Stimulated activated CD8-positive, alpha-beta memory T cell treated with anti-CD3 and anti-CD28 coated beads, Interleukin-7, amount 100 ng/mL, for 48 hours (primary cell): ENCODE data around the gene PGP.

Source experiments
- DNase-seq, 2 donors: peaks; one replicate each; pipeline ENCODE4 v3.0.0-alpha.2; 2020; ENCODE audit warnings: low read depth in 1 of 2; ENCODE audit errors: extremely low read depth in 1 of 2

The PGP gene

DNA sequence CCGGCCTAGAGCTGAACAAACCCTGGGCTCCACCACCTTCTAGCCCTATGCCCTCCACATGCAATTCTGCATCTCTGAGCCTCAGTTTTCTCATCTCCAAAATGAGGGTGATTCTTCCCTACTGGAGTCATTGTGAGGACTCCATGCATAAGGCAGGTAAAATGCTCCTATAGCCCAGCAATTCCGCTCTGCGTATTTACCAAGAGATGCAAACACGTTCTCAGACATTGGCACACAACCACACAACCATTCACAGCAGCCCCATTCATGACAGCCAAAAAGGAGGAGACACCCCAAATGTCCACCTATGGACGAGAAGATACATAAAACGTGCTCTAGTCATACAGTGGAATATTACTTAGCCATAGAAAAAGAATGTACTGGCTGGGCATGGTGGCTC is 14.3 kb downstream of the PGP start:
- DNase-seq, result no peak

DNA sequence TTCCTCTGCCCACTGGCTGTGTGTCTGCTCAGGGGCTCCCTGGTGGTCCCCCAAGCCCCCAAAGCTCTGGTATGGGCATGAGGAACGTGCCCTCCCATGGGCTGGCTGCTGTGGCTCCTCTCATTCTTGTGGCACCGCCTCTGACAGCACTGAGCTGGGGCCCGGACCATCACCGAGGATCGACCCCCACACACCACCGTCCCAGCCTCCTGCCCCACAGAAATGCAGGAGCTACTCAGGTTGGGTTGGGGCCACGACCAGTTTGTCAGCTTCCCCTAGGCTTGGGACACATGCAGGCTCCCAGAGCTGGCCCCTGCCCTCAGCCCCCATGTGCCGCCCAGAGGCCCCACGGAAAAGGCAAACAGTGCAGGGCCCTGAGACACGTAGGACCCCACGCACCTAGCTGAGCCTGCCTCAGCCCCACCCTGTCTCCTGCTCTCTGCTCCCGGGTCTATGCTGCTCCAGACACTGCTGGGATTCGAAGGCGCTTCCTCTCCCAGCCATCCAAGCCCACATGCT is 15.0 kb downstream of the PGP start:
- DNase-seq, result no peak

DNA sequence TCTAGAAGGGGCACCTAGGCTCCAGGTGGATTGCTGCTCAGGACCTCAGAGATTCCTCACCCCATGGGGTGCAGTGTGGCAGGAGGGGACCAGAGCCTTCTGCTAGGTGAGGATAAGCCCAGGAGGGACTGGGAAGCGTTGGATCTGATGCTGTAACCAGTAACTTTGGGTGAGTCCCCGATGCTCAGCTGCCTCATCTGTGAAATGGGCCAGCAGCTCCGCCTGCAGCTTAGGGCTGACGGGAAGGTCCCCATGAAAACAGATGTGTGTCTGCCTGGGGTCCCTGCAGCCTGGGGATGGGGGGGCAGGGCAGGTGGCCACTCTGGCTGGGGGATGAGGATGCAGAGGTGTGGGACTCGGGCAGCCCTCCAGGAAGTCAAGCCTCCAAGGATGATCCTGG is 15.5 kb downstream of the PGP start:
- no peak for DNase-seq

DNA sequence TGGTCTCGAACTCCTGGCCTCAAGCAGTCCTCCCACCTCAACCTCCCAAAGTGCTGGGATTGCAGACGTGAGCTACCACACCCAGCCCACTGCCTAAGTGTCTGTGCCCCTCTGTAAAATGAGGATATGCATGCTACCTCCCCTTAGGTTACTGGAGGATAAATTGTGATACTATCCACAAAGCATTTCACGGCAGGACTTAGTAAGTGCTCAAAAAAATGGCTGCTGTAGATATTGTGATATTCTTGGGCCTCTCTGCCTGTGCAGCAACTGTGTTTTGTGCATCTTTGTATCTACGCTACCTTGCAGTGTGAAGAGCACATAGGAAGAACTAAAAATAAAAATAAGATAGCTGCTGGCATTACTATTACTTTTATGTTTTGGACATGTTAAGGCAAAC is 16.4 kb downstream of the PGP start:
- DNase-seq, result no peak

DNA sequence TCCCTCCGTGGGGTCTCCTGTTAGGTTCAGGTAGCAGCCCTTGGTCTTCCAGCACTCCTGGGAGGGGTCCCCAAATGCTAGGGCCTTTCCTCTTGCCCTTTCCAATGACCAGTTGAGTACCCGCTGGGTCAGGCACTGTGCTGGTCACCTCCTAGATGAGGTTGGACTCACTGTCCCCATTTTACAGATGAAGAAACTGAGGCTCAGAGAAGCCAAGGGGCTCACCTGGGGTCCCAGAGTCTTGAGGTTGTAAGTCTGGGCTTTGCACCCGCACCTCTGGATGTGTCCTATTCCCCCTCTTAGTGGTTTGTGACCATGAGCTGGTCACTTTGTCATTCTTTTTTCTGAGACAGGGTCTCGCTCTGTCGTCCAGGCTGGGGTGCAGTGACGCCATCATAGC is 16.9 kb downstream of the PGP start:
- DNase-seq, result no peak

DNA sequence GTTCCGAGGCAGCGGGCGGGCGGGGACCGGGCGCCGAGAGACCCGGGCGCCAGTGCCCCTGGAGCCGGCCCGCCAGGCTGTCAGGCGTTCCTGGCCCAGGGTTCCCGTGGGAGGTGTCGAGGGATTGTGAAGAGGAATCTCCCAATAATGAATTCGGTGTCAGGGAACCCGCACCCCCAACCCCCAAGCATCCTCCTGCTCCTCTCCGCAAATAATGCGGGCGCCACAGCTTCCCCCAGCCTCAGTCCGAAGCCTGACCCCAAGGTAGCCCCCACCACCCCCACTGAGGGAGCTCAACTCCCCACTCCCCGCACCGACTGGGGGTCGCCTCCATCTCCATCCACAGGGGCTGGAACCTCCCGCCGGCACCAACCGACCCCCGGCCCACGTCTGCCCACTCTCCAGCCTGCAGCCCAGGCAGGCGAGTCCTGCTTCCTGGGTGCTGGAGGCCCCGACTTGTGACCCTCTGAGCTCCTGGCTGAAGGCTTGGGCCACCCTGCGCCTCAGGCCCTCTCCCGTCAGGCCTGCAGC is 17.6 kb downstream of the PGP start:
- DNase-seq, result no peak

DNA sequence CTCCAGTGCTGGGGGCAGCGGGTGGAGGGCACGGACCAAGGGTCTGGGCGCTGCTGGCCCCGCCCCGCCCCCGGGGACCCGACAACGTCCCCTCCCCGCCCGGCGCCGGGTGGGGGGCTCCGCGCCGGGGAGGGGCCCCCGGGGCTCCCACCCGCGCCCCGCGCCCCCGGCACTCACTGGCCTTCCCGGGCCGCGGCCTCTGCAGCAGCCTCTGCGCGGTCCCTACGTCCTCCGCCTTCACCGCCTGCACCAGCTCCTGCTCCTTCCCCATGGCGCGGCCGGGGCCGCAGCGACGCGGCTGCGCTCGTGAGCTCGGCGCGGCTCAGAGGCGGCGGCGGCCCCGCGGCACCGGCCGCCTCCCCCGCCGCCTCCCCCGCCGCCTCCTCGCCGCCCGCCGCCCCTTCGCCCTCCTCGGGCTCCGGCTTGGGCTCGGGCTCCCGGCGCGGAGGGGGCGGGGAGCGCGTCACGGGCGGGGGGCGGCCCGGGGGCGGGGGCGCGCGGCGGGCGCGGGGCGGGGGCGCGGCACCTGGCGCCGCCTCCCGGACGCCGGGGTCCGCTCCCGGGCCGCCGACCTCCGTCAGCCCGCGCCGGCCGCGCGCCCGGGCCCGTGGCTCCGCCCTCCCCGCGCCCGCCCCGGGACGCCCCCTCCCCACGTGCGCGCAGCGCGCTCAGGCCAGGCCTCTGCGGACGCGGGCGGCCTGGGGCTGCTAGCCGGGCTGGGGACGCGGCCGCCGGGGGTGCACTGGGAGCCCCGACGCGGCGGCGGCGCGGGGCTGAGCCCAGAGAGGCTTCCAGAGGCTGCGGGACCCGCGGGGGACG is 18.3 kb downstream of the PGP start, which contains the start of gene CASKIN1:
CASKIN1 (minus strand) TSS at position 444 of the 819 bp plus-strand sequence; CDS start at position 271, 173 bp downstream.
- DNase-seq, result no peak

DNA sequence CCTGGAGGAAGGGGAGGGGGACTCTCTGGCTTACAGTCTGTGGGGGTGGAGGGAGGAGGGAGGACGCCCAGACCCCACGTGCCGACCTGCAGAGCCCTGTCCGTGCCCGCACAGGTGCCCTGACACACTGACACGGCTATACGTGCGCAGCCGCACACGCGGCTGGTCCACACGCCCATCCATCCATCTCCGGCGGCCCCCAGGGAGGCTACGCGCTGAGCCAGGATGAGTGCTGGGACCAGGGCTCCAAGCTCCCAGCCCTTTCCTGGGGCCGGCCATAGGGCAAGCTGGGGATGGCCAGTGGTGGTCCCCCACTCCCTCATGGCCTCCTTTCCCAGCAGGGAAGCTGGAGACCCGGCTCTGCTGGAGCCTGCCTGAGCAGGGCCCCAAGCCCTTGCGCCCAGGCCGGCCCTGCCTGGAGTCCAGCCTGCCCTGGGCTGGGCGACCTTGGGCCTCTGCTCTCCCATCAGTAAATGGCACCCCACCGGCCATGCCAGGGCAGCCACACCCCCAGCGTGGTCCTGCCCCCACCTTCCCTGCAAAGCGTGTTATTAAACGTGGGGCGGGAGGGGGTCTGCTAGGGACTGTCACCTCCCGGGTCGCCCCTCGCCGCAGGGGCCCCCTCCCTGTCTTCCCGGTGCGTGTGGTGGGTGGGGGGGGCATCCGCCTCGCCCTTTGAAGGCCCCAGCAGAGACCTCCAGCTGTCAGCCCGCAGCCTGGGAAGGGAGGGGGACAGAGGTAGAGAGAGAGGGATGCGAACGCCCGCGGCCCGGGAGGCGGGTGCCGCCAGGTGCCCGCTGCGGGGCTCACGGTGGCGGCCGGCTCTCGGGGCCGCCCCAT is 19.1 kb downstream of the PGP start:
- DNase-seq, result no peak

DNA sequence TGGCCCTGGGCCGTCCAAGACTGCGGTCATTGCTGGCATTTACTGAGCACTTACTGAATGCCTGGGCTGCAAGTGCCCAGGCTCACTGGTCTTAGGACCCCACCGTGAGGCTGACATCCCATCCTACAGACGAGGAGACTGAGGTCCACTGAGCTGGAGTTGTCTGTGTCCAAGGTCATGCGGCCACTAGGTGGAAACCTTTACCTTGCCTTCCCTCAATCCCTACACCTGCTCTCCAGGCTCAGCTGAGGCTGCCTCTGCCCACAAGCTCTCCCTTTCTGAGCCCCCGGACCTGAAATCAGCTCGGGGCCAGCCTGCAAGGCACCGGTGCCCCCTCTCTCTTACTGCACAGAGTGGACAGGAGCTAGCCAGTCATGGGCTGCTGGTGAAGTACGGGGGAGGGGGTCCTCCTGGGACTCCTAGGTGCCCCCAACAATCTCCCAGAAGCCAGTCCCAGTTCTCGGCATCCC is 19.8 kb downstream of the PGP start:
- peak in 1 of 2 donors; percentile 32 for DNase-seq

DNA sequence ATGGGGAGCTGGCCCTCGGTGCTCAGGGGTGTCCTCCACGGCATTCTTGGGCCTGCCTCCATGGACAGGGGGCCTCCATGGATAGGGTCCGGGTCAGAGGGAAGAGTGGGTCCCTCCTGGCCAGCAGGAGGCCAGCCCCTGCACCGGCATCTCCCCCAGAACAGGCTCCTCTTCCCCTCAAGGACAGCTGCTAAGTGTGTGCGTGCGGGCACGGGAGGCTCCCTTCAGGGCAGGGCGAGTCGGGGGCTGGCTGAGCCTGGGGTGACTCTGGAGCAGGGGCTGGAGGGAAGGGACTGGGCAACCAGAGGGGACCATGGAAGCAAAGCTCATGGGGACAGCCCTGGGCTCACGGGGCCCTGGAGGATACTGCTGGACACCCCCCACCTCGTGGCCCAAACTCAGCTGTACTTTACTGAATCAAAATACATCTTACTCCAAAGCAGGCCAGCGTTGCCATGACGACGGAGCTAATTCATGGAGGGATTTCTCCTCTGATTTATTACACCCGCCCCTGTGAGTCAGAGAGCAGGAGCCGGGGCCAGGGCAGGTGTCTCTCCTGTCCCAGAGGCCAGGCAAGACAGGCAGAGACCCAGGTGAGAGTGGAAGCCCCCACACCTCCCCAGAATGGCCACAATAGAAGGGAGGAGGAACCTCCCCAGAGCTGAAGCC is 20.3 kb downstream of the PGP start:
- no peak for DNase-seq

DNA sequence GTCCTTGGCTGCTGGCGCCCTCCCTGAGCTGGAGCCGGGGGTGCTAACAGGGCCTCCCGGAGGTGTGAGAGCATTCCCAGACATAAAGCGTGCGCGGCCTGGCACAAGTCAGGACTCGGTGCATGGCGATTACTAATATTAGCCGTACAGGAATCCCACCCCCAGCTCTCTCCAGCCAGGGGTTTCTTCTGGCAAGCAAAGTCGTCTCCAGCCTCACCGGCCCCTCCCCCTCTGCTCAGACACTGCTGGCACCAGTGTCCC is 23.3 kb downstream of the PGP start:
- no peak for DNase-seq

DNA sequence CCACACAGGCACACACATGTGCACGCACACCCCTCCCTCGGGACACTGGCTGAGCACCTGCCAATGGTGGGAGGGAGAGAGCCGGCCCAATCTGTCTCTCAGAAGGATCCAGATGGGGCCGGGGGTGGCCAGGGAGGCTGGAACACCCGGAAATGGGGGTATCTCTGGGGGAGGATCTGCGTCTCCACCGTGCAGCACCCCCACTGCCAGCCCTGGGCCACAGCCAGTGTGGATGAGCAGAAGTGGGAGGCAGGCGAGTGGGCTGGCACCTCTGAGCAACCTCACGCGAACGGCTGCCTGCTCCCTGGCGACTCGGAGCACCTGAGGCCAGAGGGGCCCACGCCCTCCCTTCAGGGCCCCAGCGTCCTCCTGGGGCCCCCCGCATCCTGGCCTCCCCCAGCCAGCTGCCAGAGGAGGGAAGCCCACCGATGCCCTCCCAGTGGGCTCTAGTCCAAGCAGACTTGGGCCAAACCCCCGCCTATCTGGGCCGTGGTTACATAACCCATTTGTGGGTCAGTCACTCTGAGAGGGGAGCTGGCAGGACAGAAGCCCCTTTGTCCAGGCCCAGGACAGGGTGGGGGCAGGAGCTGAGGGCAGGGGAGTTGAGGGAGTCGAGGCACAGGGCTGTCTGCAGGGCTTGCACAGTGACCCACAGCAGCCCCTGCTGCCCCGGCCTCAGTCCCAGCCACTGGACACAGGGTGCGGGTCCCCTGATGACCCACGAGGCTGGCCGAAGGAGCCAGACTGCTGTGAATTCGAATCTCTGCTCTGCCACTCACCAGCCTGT is 23.8 kb downstream of the PGP start:
- no peak for DNase-seq

DNA sequence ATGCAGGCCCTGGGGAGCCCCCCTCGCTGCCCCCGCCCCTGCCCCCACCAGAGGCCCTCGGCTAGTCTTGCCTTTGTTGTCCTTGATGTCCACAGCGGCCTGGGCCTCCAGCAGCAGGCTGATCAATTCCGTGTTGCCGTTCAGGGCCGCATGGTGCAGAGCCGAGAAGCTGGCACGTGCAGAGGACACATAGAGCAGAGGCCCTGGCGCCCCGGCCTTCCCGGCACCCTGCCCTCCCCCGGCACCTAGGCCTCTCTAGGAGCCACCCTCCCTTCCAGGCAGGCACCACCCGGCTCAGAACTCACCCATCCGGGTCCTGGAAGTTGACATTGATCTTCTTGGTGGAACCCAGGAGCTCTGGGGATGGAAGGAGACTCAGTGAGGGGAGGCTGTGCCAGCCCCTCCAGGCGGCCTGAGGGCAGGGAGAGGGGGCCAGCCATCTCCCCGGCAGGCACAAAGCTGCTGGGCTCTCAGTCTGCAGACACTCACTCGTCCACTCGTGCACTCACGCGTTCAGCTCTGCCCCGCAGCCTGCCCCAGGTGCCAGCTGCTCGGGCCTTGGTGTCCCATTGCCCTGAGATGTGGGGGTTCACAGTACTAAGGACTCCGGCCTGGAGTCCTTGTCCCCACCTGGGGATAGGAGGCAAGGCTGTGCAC is 24.5 kb downstream of the PGP start:
- no peak for DNase-seq

DNA sequence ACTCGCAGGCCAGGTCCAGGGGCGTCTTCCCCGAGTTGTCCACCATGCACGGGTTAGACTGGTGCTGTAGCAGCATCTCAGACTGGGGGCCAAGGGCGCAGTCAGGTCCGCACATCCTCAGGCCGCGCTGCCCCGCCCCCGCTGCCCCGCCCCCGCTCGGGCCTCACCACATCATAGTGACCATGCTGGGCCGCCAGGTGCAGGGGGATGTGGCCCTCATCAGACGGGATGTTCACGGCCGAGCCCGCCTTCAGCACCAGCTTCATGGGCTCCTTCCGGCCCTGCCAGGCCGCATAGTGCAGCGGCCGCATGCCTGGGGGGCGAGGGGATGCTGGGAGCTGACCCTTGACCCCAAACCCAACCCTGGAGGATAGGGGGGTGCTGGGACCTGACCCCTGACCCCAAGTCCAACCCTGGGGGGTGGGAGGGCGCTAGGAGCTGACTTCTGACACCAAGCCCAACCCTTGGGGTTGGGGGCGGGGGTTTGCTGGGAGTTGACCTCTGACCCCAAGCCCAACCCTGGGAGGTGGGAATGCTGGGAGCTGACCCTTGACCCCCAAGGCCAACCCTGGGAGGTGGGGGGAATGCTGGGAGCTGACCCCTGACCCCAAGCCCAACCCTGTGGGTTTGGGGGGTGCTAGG is 25.3 kb downstream of the PGP start:
- DNase-seq, result no peak

DNA sequence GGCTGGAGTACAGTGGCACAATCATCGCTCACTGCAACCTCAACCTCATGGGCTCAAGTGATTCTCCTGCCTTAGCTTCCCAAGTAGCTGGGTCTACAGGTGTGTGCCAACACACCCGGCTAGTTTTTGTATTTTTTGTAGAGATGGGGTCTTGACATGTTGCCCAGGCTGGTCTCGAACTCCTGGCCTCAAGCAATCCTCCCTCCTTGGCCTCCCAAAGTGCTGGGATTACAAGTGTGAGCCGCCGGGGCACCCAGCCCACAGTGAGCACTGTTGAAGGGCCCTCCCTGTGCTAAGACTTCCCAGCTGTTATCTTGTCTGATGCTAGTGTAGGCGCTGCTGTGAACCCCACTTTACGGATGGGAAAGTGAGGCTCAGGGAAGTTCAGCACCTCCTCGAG is 26.2 kb downstream of the PGP start:
- DNase-seq, result no peak

DNA sequence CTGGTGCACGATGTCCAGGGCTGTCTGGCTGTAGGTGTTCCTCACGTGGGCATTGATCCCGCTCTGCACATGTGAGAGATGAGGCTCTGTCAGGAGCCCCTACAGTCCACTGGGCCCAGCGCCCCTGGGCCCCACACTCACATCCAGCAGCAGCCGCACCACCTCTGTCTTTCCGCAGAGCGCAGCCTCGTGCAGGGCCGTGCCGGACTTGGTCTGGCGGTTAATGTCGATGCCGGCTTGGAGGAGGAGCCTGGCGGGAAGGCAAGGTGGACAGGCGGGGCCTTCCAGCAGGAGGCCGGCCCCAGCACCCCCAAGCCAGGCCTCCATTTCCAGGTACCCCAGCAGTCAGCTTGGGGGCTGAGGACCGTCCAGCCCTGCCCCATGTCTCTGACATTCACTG is 27.4 kb downstream of the PGP start:
- DNase-seq, result no peak

DNA sequence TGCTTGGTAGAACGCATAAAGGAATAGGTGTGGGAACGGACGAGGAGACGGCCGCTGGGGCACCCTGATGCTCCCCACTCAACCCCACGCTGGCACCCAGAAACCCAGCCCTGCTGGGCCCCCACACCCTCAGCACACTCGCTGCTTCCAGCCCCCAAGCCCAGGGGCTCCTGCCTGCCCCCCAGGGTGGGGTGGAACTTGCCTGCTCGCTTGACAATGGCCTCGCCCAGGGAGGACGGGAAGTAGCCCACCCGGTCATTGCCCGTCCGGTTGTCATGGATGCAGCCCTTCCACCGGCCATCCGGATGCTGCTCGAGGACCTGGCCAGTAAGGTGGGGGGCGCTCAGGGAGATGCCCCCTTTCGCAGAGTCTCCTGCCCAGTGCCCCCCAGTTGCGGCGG is 28.1 kb downstream of the PGP start:
- no peak for DNase-seq

DNA sequence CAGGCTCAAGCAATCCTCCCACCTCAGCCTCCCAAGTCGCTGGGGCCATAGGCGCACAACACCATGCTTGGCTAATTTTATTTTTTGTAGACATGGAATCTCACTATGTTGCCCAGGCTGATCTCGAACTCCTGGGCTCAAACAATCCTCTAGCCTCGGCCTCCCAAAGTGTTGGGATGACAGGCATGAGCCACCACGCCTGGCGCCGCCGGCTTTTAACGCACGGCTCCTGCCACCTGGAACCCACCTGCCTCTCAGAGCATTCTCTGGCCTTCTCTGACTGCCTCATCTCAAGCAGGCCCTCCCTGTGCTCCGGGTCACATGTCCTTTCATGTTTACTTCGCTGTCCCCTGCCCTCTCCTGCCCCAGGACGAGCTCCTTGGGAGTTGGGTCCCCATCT is 28.6 kb downstream of the PGP start:
- no peak for DNase-seq

DNA sequence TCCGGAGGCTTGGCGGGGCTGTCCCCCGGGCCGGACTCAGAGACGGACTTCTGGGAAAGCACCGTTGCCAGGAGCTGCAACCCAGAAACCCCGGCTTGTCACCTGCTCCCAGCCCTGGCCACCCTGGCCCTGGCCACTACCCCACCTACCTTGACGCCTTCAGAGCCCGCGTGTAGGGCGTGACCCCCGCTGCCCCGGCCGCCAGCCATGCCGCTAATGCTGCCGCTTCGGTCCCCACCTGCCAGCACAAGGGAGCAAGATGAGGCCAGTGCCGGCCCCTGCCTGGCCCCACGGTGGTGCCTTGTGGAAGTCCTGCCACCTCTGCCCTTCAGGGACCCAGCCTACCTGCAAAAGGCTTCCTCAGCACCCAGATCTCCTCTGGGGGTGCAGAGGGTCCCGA is 29.7 kb downstream of the PGP start:
- no peak for DNase-seq
